Measurements from ENCODE around the gene ELL.

DNA sequence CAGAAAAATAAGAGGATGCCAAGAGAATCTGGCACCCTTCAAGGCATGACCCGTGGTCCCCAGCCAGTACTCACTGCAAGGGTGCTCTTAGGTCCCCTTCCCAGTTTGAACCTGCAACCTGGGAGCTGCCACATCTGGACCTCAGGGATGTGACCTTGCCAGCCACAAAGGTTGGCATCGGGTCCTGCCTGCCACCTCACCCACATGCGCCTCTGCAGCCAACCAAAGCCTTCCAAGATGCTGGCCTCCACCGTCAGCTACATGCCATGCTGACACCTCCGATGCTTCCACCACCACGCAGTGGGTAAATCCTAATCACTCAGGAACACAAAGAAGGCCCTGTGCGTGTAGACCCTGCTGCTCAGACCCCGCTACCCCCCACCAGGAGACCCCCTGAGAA, 35.1 kb downstream of the ELL start:
- TF ChIP-seq GATA3 (IDR thresholded peaks at IDR 0.05; ENCODE audit: low read depth, low read length): no peak
- TF ChIP-seq GATA2 (IDR thresholded peaks at IDR 0.05; ENCODE audit: low read depth, low read length): no peak

Data from SH-SY5Y (cell line).